ENCODE results near the gene DCAF6.
"Not testable (repeated sequence)": the region's sequence is repeated elsewhere in the genome, so short reads cannot be mapped to it uniquely, and the experiment has no call there.

Gene DCAF6

GRCh38 chr1:167936068-167936929 lies at the start of gene DCAF6:
Gene DCAF6 (plus strand): TSS chr1:167936683. CDS start chr1:167936912, 229 bp downstream.
- DNase-seq, result peak; percentile 93

GRCh38 chr1:167887187-167887586 lies 49.3 kb upstream of the DCAF6 start:
- not testable (repeated sequence) for DNase-seq

- DNase-seq, result no peak
Observed at GRCh38 chr1:167890400-167890799, 46.1 kb upstream of the DCAF6 start.

GRCh38 chr1:167893798-167894197 lies 42.7 kb upstream of the DCAF6 start:
- no peak for DNase-seq

- no peak for DNase-seq
Observed at GRCh38 chr1:167898578-167899222, 37.8 kb upstream of the DCAF6 start.

- DNase-seq, result no peak
Observed at GRCh38 chr1:167899253-167899681, 37.2 kb upstream of the DCAF6 start.

- no peak for DNase-seq
Observed at GRCh38 chr1:167900907-167901306, 35.6 kb upstream of the DCAF6 start.

- DNase-seq, result no peak
Observed at GRCh38 chr1:167904652-167905130, 31.8 kb upstream of the DCAF6 start.

GRCh38 chr1:167905182-167905581 lies 31.3 kb upstream of the DCAF6 start:
- DNase-seq, result no peak

GRCh38 chr1:167905671-167906070 lies 30.8 kb upstream of the DCAF6 start:
- no peak for DNase-seq

- DNase-seq, result no peak
Observed at GRCh38 chr1:167909691-167910180, 26.7 kb upstream of the DCAF6 start.

- no peak for DNase-seq
Observed at GRCh38 chr1:167910530-167910929, 26.0 kb upstream of the DCAF6 start.

- DNase-seq, result no peak
Observed at GRCh38 chr1:167911413-167911812, 25.1 kb upstream of the DCAF6 start.

- DNase-seq, result no peak
Observed at GRCh38 chr1:167912294-167912693, 24.2 kb upstream of the DCAF6 start.

- DNase-seq, result no peak
Observed at GRCh38 chr1:167913895-167914496, 22.5 kb upstream of the DCAF6 start, which contains the start of gene ADCY10. Gene ADCY10 (minus strand): TSS chr1:167914134. CDS start chr1:167905140, 8,994 bp downstream.

GRCh38 chr1:167915569-167915968 lies 20.9 kb upstream of the DCAF6 start:
- DNase-seq, result no peak

- DNase-seq, result no peak
Observed at GRCh38 chr1:167916766-167917511, 19.5 kb upstream of the DCAF6 start.

GRCh38 chr1:167922023-167922422 lies 14.5 kb upstream of the DCAF6 start:
- DNase-seq, result no peak

- DNase-seq, result no peak
Observed at GRCh38 chr1:167922611-167923074, 13.8 kb upstream of the DCAF6 start.

GRCh38 chr1:167923324-167924056 lies 13.0 kb upstream of the DCAF6 start:
- no peak for DNase-seq

- no peak for DNase-seq
Observed at GRCh38 chr1:167924102-167924501, 12.4 kb upstream of the DCAF6 start.
